Esophagus squamous epithelium (tissue), 4 donors: ENCODE measurements around the gene SAMM50.

Experiments used
- POLR2A ChIP-seq, 4 donors: fragments of 450-650 bp; IDR thresholded peaks; one replicate each; pipeline ENCODE4 v1.6.1; 2017; ENCODE audit warnings: antibody characterized with exemption in 4 of 4, mild to moderate bottlenecking in 4 of 4, moderate library complexity in 3 of 4
- TF ChIP-seq, protein P1 (sequence below), 6 experiments: fragments of 450-650 bp in 4 of 6; fragments of 200-600 bp in 2 of 6; sonication (generic) in 2 of 6; IDR thresholded peaks; one replicate each; pipeline ENCODE4 v1.5.1; 2016 to 2019; ENCODE audit warnings: antibody characterized with exemption in 6 of 6, mild to moderate bottlenecking in 4 of 6, moderate library complexity in 4 of 6

DNA sequence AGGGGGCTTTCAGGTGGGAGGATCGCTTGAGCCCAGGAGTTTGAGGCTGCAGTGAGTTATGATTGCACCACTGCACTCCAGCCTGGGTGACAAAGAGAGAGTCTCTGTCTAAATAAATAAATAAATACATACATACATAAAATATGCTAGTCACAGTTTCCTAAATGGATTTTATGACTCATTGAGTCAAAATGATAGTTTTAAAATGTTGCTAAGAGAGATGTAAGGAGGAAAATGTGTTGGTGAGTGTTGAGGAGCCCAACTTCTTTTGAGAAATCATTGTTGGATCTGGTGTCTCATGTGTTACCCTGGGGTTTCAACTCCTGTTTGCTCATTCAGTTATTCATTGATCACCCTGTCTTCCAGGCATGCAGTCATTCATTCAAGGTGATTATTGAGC is 89.9 kb downstream of the SAMM50 start:
- TF ChIP-seq, protein P1, sequence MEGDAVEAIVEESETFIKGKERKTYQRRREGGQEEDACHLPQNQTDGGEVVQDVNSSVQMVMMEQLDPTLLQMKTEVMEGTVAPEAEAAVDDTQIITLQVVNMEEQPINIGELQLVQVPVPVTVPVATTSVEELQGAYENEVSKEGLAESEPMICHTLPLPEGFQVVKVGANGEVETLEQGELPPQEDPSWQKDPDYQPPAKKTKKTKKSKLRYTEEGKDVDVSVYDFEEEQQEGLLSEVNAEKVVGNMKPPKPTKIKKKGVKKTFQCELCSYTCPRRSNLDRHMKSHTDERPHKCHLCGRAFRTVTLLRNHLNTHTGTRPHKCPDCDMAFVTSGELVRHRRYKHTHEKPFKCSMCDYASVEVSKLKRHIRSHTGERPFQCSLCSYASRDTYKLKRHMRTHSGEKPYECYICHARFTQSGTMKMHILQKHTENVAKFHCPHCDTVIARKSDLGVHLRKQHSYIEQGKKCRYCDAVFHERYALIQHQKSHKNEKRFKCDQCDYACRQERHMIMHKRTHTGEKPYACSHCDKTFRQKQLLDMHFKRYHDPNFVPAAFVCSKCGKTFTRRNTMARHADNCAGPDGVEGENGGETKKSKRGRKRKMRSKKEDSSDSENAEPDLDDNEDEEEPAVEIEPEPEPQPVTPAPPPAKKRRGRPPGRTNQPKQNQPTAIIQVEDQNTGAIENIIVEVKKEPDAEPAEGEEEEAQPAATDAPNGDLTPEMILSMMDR (IDR thresholded peaks at IDR 0.05), result no peak
- no peak for TF ChIP-seq POLR2A (IDR thresholded peaks at IDR 0.05)
